Ishikawa (cell line): ENCODE data around the gene STAG1.

Experiments
- CEBPB ChIP-seq: IDR thresholded peaks from 2 replicates; pipeline ENCODE4 v1.6.1; 2012
- EP300 ChIP-seq: IDR thresholded peaks from 2 replicates; pipeline ENCODE4 v1.6.1; 2012; ENCODE audit warnings: borderline replicate concordance
- FOXM1 ChIP-seq: IDR thresholded peaks from 2 replicates; pipeline ENCODE4 v1.6.1; 2012; ENCODE audit warnings: low read depth, borderline replicate concordance
- RAD21 ChIP-seq: IDR thresholded peaks from 2 replicates; pipeline ENCODE4 v1.6.1; 2012; ENCODE audit warnings: low read depth
- YY1 ChIP-seq: IDR thresholded peaks from 2 replicates; pipeline ENCODE4 v1.6.1; 2012; ENCODE audit warnings: low read depth
- ZBTB7A ChIP-seq: IDR thresholded peaks from 2 replicates; pipeline ENCODE4 v1.6.1; 2012; ENCODE audit warnings: low read depth
- TF ChIP-seq, protein P1 (sequence below): IDR thresholded peaks from 2 replicates; pipeline ENCODE4 v1.6.1; 2012
- TF ChIP-seq, protein P2 (sequence below): IDR thresholded peaks from 2 replicates; pipeline ENCODE4 v1.6.1; 2012

DNA sequence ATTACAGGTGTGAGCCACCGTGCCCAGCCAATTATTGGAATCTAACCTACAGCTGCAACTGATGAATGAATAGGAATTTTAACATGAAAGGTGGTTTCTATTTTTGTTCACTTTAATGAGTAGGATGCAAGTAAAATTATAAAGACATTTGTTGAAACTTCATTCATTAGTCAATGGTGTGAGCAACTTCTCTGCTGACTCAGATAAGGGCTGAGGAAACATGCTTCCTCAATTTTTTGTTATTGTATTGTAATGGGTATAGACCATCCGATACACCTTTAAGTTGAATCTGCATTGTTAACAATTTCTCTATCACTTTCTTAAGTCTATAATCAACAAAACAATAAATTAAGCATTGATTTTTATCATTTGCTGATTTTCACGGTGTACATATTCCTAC is 127.8 kb downstream of the STAG1 start:
- TF ChIP-seq, protein P1, sequence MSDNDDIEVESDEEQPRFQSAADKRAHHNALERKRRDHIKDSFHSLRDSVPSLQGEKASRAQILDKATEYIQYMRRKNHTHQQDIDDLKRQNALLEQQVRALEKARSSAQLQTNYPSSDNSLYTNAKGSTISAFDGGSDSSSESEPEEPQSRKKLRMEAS = no peak
- TF ChIP-seq RAD21 = no peak
- no peak for TF ChIP-seq ZBTB7A
- no peak for TF ChIP-seq EP300
- TF ChIP-seq YY1 = no peak
- no peak for TF ChIP-seq FOXM1
- no peak for TF ChIP-seq CEBPB
- TF ChIP-seq, protein P2, sequence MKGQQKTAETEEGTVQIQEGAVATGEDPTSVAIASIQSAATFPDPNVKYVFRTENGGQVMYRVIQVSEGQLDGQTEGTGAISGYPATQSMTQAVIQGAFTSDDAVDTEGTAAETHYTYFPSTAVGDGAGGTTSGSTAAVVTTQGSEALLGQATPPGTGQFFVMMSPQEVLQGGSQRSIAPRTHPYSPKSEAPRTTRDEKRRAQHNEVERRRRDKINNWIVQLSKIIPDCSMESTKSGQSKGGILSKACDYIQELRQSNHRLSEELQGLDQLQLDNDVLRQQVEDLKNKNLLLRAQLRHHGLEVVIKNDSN = no peak
